AG09319 (cell line): ENCODE measurements around the gene TMEM176A.

Source experiments
- DNase-seq: peaks from one replicate; pipeline ENCODE4 v3.0.0-alpha.2; 2010; ENCODE audit warnings: low read depth; ENCODE audit errors: extremely low read depth
- TF ChIP-seq, protein P1 (sequence below): IDR thresholded peaks from 2 replicates; pipeline ENCODE4 v1.5.1; 2011; ENCODE audit warnings: low read depth, mild to moderate bottlenecking, inconsistent platforms, low read length, moderate library complexity

TMEM176A gene, protein sequence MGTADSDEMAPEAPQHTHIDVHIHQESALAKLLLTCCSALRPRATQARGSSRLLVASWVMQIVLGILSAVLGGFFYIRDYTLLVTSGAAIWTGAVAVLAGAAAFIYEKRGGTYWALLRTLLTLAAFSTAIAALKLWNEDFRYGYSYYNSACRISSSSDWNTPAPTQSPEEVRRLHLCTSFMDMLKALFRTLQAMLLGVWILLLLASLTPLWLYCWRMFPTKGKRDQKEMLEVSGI

DNA sequence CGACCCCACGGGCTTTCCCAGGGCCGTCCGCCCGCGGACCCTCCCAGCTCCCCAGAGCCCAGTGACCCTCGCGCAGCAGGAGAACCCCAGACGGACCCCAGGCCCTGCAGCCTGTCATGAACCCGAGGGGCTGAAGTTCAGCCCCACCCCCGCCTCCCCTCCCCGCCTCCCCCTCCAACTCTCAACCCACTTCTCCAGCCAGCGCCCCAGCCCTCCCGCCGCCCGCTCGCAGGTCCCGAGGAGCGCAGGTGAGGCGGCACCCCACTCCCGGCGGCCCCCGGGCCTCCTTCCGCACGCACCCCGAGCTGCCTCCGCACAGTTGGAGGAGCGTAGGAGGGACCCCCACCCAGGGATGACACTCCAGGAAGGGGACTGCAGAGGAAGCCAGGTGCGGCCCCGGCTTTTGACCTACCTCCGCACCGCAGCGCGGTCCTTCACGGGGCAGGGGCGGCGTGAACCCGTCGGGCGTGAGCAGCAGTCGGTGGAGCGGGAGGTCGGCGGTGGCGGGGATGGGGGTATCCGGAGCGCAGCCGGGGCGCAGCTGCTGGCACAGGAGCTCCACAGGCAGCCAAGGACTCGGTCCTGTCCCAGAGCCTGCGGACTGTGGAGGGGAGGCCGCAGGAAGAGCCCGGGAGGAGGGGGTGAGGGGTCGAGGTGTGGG is at the start of gene TMEM176A:
Gene TMEM176A (plus strand): TSS at position 189 of the 661 bp plus-strand sequence. CDS start 782 bp downstream, outside the sequence.
- no peak for DNase-seq
- TF ChIP-seq, protein P1, sequence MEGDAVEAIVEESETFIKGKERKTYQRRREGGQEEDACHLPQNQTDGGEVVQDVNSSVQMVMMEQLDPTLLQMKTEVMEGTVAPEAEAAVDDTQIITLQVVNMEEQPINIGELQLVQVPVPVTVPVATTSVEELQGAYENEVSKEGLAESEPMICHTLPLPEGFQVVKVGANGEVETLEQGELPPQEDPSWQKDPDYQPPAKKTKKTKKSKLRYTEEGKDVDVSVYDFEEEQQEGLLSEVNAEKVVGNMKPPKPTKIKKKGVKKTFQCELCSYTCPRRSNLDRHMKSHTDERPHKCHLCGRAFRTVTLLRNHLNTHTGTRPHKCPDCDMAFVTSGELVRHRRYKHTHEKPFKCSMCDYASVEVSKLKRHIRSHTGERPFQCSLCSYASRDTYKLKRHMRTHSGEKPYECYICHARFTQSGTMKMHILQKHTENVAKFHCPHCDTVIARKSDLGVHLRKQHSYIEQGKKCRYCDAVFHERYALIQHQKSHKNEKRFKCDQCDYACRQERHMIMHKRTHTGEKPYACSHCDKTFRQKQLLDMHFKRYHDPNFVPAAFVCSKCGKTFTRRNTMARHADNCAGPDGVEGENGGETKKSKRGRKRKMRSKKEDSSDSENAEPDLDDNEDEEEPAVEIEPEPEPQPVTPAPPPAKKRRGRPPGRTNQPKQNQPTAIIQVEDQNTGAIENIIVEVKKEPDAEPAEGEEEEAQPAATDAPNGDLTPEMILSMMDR = no peak

DNA sequence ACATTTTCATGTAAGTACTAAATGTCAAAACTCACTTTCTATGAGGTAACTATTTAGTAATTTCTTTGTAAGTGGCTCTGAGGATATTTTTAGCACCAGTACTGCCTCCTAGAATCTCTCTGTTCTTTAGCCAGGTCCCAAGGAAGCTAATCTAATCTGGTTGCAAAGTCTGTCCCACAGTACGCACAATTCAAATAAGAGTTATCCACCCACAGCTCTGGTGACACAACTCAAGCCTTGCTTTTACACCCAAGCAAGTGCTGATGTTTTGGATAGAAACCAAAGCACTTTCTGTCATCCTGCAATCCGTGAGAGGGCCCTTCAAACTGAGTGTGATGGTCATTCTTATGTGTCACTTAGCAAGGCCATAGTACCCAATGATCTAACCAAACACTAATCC is 48.9 kb upstream of the TMEM176A start:
- TF ChIP-seq, protein P1 = no peak
- DNase-seq = no peak

DNA sequence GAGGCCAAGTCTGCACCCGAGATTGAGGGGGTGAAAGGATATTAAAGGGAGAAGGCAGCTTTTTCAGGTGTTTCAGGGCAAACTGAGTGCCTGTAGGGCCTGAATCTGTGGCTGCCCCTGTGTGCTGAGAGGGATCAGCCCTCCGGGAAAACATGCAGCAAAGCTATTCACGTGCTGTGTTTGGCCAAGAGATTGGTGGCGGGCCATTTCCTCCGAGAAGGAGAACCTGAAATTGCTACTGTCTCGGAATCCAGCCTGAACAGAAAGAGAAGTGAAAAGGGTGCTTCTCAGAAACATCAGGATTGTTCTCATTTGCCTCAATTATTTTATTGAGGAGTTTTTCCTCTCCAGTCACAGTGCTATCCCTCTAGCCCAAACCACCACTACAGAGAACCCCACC is 47.3 kb upstream of the TMEM176A start:
- TF ChIP-seq, protein P1 = no peak
- no peak for DNase-seq

DNA sequence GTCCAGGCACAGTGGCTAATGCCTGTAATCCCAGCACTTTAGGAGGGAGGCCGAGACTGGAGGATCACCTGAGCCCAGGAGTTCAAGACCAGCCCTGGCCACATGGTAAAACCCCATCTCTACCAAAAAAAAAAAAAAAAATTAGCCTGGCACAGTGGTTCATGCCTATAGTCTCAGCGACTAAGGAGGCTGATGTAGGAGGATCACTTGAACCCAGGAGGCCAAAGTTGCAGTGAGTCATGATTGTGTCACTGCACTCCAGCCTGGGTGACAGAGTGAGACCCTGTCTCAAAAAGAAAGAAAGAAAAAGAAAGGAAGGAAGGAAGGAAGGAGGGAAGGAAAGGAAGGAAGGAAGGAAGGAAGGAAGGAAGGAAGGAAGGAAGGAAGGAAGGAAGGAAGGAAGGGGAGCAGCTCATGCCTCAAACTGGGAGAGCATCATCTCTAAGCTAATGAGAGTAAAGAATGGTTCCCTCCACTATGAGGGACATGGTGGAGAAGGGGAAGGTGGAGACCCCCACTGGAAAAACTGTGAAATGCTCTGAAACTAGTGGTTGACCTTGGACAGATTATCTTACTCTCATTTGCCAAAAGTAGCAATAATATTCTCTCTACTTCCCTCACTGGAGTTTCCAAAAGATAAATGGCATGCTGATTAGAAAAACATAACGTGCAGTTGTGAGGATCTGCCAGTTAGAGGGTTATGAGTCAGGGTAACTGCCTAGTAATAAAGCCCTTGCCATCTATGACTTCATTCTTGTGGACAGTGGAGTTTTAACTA is 46.6 kb upstream of the TMEM176A start:
- TF ChIP-seq, protein P1 = no peak; the same call in none of the 2 replicates
- DNase-seq = no peak

DNA sequence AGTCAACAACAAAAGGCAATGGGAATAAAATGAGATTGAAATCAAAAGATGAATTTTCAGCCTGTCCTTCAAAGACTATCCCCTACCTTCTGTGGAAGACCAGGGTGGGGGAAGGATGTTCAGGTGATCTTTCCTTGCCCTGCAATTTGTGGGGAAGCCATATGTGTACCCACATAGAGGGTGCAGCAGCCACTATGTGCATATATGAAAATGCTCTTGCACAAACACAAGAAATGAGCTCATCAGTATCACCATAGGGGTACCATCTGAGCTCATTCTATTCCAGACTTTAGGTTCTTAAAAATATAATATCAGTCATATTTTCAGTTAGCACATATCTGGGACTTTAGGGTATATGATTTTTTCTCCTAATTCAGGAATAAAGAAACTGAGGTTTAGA is 45.6 kb upstream of the TMEM176A start:
- TF ChIP-seq, protein P1 = no peak
- no peak for DNase-seq

DNA sequence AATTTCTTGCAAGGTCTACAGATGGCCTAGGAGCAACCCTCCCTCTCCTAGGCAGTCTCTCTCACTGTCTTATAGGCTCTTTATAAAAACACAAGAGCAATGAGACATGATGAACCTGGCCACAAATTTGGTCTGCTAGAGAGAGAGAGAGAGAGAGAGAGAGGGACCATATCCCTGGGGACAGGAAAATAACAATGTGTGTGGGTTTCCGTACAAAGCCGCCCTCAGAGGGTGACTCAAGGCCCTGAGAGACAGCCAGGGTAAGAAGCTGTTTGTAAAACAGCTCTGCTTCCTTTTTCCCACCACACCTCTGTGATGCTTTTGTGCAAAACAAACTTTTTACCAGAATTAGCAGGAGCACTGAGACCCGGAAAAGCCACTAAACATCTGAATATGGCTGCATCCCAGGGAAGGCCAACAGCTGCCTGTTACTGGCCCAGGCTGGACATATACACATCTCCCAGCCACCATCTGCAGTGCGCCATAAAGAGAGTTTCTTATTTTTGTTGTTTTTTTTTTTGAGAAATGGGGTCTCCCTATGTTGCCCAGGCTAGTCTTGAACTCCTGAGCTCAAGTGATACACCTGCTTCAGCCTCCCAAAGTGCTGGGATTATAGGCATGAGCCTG is 45.0 kb upstream of the TMEM176A start:
- TF ChIP-seq, protein P1 = no peak
- DNase-seq = no peak
